Glutamatergic neuron (in vitro differentiated cells): Measurements from ENCODE around the gene IFNA17. TPM values are rescaled to one million over a fixed set of nuclear protein-coding genes. Genes with fewer than 3 reads are reported as not detected.

Experiments used
- DNase-seq: peaks from one replicate; pipeline ENCODE4 v3.0.0; 2022
- H3K27ac Mint-ChIP-seq: one replicate; pipeline ENCODE4 v1.8.0; 2020; ENCODE audit warnings: mild to moderate bottlenecking, mixed read lengths, inconsistent platforms; ENCODE audit not compliant: unreplicated experiment
- H3K27me3 Mint-ChIP-seq: one replicate; pipeline ENCODE4 v1.8.0; 2020; ENCODE audit warnings: mild to moderate bottlenecking, moderate library complexity, mixed read lengths, inconsistent platforms; ENCODE audit not compliant: unreplicated experiment
- H3K36me3 Mint-ChIP-seq: one replicate; pipeline ENCODE4 v1.8.0; 2020; ENCODE audit warnings: mild to moderate bottlenecking, mixed read lengths, inconsistent platforms; ENCODE audit not compliant: unreplicated experiment
- H3K4me1 Mint-ChIP-seq: one replicate; pipeline ENCODE4 v1.8.0; 2020; ENCODE audit warnings: mild to moderate bottlenecking, low read depth, mixed read lengths, inconsistent platforms; ENCODE audit not compliant: unreplicated experiment
- H3K4me3 Mint-ChIP-seq: one replicate; pipeline ENCODE4 v1.8.0; 2020; ENCODE audit warnings: mild to moderate bottlenecking, mixed read lengths, inconsistent platforms; ENCODE audit not compliant: unreplicated experiment
- H3K9me3 Mint-ChIP-seq: one replicate; pipeline ENCODE4 v1.8.0; 2020; ENCODE audit warnings: mild to moderate bottlenecking, moderate library complexity, mixed read lengths, inconsistent platforms; ENCODE audit not compliant: unreplicated experiment
- total RNA-seq: library from RNA; stranded (reverse); fragmentation: NEBNext Ultra II Directional; extraction: Animal tissue kit (Norgen Biotek cat#: 25700); gene quantifications from one replicate; pipeline ENCODE4 v1.2.1, GENCODE V29; 2021; ENCODE audit not compliant: unreplicated experiment
- TF ChIP-seq, protein P1 (sequence below): fragments of 200-600 bp; sonication (generic); IDR thresholded peaks from one replicate; pipeline ENCODE4 v1.5.0; 2021; ENCODE audit not compliant: partially characterized antibody, unreplicated experiment

IFNA17 gene
- total RNA-seq, 1 donor from 2014 or later: not detected

DNA sequence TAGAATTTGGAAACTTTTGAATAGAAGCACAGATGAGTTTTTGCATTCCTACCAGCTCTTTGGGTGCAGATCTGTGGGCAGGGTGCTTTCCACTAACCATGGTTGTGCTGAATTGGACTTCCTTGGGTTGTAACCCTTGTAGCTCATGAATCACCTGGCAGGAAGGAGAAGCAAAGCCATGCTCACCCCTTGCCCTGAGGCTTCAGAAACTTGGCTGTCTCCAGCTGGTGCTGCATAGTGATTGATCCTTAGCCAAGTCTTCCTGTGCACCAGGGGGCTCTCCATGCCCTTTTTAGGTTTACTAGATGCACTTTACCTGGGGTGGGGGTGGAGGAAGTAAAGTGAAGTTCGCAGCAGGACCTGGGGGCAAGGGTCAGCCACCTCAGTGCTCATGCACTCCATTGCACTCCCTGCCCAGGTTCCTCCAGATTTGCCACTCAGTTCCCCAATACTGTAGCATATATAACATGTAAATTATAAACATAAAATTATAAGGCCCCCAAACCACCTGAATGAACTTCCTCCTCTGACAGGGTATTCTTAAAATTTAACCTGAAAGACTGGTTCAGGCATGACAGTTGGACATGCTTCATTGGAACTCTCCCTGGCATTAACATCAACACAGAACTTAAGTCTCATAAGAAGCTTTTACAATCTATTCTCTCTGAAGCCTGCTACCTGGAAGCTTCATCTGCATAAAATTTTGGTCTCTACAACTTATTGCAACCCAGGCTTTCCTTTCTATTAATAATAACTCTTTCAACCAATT, 37.6 kb upstream of the IFNA17 start:
- TF ChIP-seq, protein P1, sequence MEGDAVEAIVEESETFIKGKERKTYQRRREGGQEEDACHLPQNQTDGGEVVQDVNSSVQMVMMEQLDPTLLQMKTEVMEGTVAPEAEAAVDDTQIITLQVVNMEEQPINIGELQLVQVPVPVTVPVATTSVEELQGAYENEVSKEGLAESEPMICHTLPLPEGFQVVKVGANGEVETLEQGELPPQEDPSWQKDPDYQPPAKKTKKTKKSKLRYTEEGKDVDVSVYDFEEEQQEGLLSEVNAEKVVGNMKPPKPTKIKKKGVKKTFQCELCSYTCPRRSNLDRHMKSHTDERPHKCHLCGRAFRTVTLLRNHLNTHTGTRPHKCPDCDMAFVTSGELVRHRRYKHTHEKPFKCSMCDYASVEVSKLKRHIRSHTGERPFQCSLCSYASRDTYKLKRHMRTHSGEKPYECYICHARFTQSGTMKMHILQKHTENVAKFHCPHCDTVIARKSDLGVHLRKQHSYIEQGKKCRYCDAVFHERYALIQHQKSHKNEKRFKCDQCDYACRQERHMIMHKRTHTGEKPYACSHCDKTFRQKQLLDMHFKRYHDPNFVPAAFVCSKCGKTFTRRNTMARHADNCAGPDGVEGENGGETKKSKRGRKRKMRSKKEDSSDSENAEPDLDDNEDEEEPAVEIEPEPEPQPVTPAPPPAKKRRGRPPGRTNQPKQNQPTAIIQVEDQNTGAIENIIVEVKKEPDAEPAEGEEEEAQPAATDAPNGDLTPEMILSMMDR: no peak
- Mint-ChIP-seq H3K4me1 (no peaks in the 10 kb centered on the region), H3K27me3 (no peaks in the 10 kb centered on the region), H3K4me3 (no peak overlapping the region), H3K9me3 (no peaks in the 10 kb centered on the region), H3K27ac (no peak overlapping the region), H3K36me3 (no peaks in the 10 kb centered on the region)
- no peak for DNase-seq

DNA sequence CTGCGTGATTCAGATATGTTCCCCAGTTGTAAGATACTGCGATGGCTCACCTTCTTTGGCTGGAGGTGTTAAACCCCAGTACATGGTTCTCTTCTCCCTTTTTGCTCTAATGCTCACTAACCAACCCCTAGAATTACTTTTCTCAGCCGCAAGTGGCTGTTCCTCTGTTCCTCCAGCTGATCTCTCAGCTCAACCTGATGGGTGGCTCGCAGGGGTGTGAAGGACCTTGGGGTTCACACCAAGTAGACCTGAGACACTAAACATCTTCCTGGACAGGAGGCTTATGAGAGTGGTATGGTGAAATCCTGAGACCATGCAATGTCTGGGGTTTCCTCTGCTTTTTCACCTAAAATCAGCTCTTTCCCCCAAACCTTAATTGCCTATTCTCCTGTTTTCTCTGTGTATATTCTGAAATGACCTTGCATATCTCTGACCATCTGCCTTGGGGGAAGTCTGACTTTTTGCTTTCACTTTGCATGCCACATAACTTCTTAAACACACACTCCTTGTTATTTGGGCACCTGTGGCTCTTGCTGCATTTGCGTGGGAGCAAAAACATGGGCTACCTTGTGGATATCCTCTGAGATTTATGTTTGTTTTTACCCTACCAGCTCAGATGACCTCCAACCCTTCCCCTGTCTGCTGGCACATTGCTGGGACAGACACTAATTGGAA, 27.7 kb upstream of the IFNA17 start:
- Mint-ChIP-seq H3K9me3 (no peaks in the 10 kb centered on the region), H3K4me1 (peaks cover 8% of the 10 kb centered on the region), H3K4me3 (no peak overlapping the region), H3K36me3 (no peaks in the 10 kb centered on the region), H3K27me3 (peaks cover 3% of the 10 kb centered on the region), H3K27ac (no peak overlapping the region)
- TF ChIP-seq, protein P1: no peak
- no peak for DNase-seq

DNA sequence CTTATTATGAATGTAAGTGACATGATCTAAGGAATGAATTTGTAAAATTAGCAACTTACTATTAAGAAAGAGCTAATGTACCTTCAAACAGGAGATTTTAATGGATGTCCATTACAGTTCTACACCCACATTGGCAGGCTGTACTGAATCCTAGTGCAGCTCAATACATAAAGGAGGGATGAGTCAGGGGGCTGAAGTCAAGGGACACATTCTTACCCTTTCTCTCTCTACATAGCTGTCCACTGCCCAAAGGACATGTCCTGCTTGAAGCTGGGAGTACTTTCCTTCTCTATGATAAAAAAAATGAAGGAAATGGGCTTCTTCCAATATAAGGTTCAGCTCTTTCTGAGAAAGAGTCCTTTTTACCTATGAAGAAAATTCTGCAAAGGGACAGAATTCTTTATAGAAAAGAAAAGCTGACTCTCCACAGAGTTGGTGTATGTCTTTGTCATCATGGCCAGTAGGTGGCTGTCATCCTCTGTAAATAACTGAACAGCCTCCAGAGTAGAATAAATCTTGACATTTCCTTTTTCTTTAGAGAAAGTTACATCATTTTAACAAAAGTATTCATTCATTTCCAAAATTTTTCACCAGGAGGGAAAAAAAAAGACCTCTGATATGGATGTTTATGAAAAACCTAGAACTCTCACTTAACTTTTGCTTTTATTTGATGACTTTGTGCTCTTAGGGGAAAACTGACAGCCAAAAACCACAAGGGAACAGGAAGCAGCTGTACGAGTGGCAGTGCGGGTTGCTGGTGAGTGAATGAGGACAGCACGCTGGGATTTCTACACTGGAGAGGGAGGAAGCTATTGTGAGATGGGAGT, 24.9 kb upstream of the IFNA17 start:
- Mint-ChIP-seq H3K36me3 (no peaks in the 10 kb centered on the region), H3K27me3 (peaks cover 3% of the 10 kb centered on the region), H3K27ac (peak overlapping the region; percentile 45), H3K4me3 (no peak overlapping the region), H3K9me3 (no peaks in the 10 kb centered on the region), H3K4me1 (peaks cover 8% of the 10 kb centered on the region)
- TF ChIP-seq, protein P1: peak; percentile 70
- DNase-seq: peak; percentile 32

DNA sequence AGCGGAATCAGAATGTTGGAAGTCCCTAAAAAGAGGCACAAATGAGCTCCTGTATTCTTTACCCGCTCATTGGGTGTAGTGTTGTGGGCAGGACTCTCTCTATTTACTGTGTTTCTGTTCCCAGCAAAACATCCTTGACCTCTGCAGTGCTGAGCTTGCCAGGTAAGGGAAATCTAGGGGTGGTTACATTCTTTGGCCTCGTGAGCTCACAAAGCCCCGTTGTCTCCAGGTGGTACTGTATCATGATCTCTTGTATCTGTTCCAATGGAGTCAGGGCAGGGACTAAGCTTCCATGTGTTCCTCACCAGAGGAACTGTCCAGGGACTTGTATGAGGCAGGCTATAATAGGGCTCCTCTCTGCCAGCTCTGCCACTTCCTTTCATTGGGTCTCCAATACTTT, 23.6 kb upstream of the IFNA17 start:
- Mint-ChIP-seq H3K36me3 (no peaks in the 10 kb centered on the region), H3K27me3 (no peaks in the 10 kb centered on the region), H3K4me1 (peaks cover 8% of the 10 kb centered on the region), H3K27ac (no peak overlapping the region), H3K4me3 (no peak overlapping the region), H3K9me3 (no peaks in the 10 kb centered on the region)
- no peak for DNase-seq
- TF ChIP-seq, protein P1: no peak
